HUES64 (cell line): Measurements from ENCODE around the gene FER.
"Not testable (repeated sequence)": the region's sequence is repeated elsewhere in the genome, so short reads cannot be mapped to it uniquely, and the experiment has no call there.

ENCODE experiments used
- H3K27ac ChIP-seq: 2 replicates; pipeline ENCODE4 v1.7.0; 2013; ENCODE audit warnings: low read depth, low read length, inconsistent platforms
- H3K27me3 ChIP-seq: 2 replicates; pipeline ENCODE4 v1.6.1; 2013; ENCODE audit warnings: mild to moderate bottlenecking, low read length; ENCODE audit not compliant: insufficient read depth
- H3K36me3 ChIP-seq: 2 replicates; pipeline ENCODE4 v1.6.1; 2013; ENCODE audit warnings: mild to moderate bottlenecking, low read length; ENCODE audit not compliant: insufficient read depth
- H3K4me1 ChIP-seq: 2 replicates; pipeline ENCODE4 v1.6.1; 2013; ENCODE audit warnings: mild to moderate bottlenecking, low read length, moderate library complexity; ENCODE audit not compliant: insufficient read depth
- H3K4me3 ChIP-seq: 2 replicates; pipeline ENCODE4 v1.5.1; 2013; ENCODE audit warnings: mild to moderate bottlenecking, low read length, moderate library complexity
- H3K9ac ChIP-seq: 2 replicates; pipeline ENCODE4 v1.6.1; 2013; ENCODE audit warnings: mild to moderate bottlenecking, low read depth, low read length
- H3K9me3 ChIP-seq: 2 replicates; pipeline ENCODE4 v1.6.1; 2013; ENCODE audit warnings: low read depth, low read length; ENCODE audit not compliant: insufficient read depth
- WGBS: fragments of 150-250, 120-280 bp; methylation state at CpG from one replicate; pipeline ENCODE4 v1.1.7; 2013; ENCODE audit warnings: missing lambda C conversion rate; 5-methylcytosine and 5-hydroxymethylcytosine counted together

FER gene

GRCh38 chr5:108966910-108967309, 219.2 kb downstream of the FER start:
- WGBS, result 96% methylated on average over 6 of the region's 6 CpGs
- Histone ChIP-seq H3K4me1 (no peaks in the 10 kb centered on the region), H3K4me3 (no peak overlapping the region), H3K9ac (no peak overlapping the region), H3K36me3 (peaks cover 7% of the 10 kb centered on the region), H3K27ac (no peak overlapping the region), H3K27me3 (no peaks in the 10 kb centered on the region), H3K9me3 (peaks cover 8% of the 10 kb centered on the region)

- Histone ChIP-seq H3K9me3 (no peaks in the 10 kb centered on the region), H3K36me3 (no peaks in the 10 kb centered on the region), H3K9ac (no peak overlapping the region), H3K27me3 (no peaks in the 10 kb centered on the region), H3K4me3 (no peak overlapping the region), H3K4me1 (no peaks in the 10 kb centered on the region), H3K27ac (no peak overlapping the region)
- 100% methylated on average over 1 of the region's 1 CpG for WGBS
Measured at GRCh38 chr5:108974594-108974993, 226.9 kb downstream of the FER start.

GRCh38 chr5:108975697-108976096, 228.0 kb downstream of the FER start:
- Histone ChIP-seq H3K27ac (no peak overlapping the region), H3K9ac (no peak overlapping the region), H3K9me3 (no peaks in the 10 kb centered on the region), H3K27me3 (no peaks in the 10 kb centered on the region), H3K4me3 (no peak overlapping the region), H3K36me3 (no peaks in the 10 kb centered on the region), H3K4me1 (no peaks in the 10 kb centered on the region)
- 98% methylated on average over 2 of the region's 2 CpGs for WGBS

- WGBS, result 91% methylated on average over 4 of the region's 4 CpGs
- Histone ChIP-seq H3K9ac (no peak overlapping the region), H3K27me3 (no peaks in the 10 kb centered on the region), H3K36me3 (no peaks in the 10 kb centered on the region), H3K27ac (no peak overlapping the region), H3K4me1 (0 out of 2 replicates have a peak, but pooled peaks cover 3% of the 10 kb centered on the region), H3K4me3 (no peak overlapping the region), H3K9me3 (no peaks in the 10 kb centered on the region)
Measured at GRCh38 chr5:108983461-108984092, 235.9 kb downstream of the FER start.

GRCh38 chr5:108989761-108990392, 242.2 kb downstream of the FER start:
- Histone ChIP-seq H3K27me3 (no peaks in the 10 kb centered on the region), H3K27ac (no peak overlapping the region), H3K9me3 (peaks cover 9% of the 10 kb centered on the region; the same call in 1 of the 2 replicates), H3K4me1 (no peaks in the 10 kb centered on the region), H3K9ac (no peak overlapping the region), H3K36me3 (no peaks in the 10 kb centered on the region), H3K4me3 (no peak overlapping the region)
- no CpG with 5 or more reads among the region's 1 CpG for WGBS

GRCh38 chr5:108992396-108993085, 244.8 kb downstream of the FER start:
- H3K27ac ChIP-seq, H3K27me3 ChIP-seq, H3K4me3 ChIP-seq, H3K9me3 ChIP-seq, H3K9ac ChIP-seq, H3K4me1 ChIP-seq, H3K36me3 ChIP-seq: not testable (repeated sequence)
- 96% methylated on average over 44 of the region's 47 CpGs for WGBS

GRCh38 chr5:108993440-108993839, 245.7 kb downstream of the FER start:
- not testable (repeated sequence) for H3K9me3 ChIP-seq, H3K4me3 ChIP-seq, H3K9ac ChIP-seq, H3K27me3 ChIP-seq, H3K36me3 ChIP-seq, H3K4me1 ChIP-seq, H3K27ac ChIP-seq
- WGBS, result 95% methylated on average over 12 of the region's 12 CpGs

GRCh38 chr5:108997720-108998119, 250.0 kb downstream of the FER start:
- 88% methylated on average over 4 of the region's 4 CpGs for WGBS
- Histone ChIP-seq H3K4me3 (no peak overlapping the region), H3K27ac (no peak overlapping the region), H3K36me3 (no peaks in the 10 kb centered on the region), H3K4me1 (no peaks in the 10 kb centered on the region), H3K9me3 (peaks cover 9% of the 10 kb centered on the region; the same call in 1 of the 2 replicates), H3K9ac (no peak overlapping the region), H3K27me3 (no peaks in the 10 kb centered on the region)

- Histone ChIP-seq H3K9ac (no peak overlapping the region), H3K4me3 (no peak overlapping the region), H3K27me3 (no peaks in the 10 kb centered on the region), H3K27ac (no peak overlapping the region), H3K4me1 (no peaks in the 10 kb centered on the region), H3K36me3 (no peaks in the 10 kb centered on the region), H3K9me3 (peaks cover 9% of the 10 kb centered on the region; the same call in 1 of the 2 replicates)
- 95% methylated on average over 11 of the region's 11 CpGs for WGBS
Measured at GRCh38 chr5:108998216-108998615, 250.5 kb downstream of the FER start.

GRCh38 chr5:109003928-109004327, 256.2 kb downstream of the FER start:
- Histone ChIP-seq H3K4me1 (no peaks in the 10 kb centered on the region), H3K4me3 (no peak overlapping the region), H3K9me3 (no peaks in the 10 kb centered on the region), H3K27me3 (no peaks in the 10 kb centered on the region), H3K27ac (no peak overlapping the region), H3K9ac (no peak overlapping the region), H3K36me3 (no peaks in the 10 kb centered on the region)
- WGBS, result 91% methylated on average over 4 of the region's 4 CpGs

- H3K36me3 ChIP-seq, result no peaks in the 10 kb centered on the region
- H3K9ac ChIP-seq, result no peak overlapping the region
- no peaks in the 10 kb centered on the region for H3K4me1 ChIP-seq
- H3K4me3 ChIP-seq, result no peak overlapping the region
- WGBS, result 100% methylated on average over 1 of the region's 4 CpGs
- no peak overlapping the region for H3K27ac ChIP-seq
- H3K27me3 ChIP-seq, result no peaks in the 10 kb centered on the region
- H3K9me3 ChIP-seq, result no peaks in the 10 kb centered on the region
Measured at GRCh38 chr5:109005297-109006009, 257.8 kb downstream of the FER start.
